ENCODE data around the gene CC2D2B. TPM values are rescaled to one million over a fixed set of nuclear protein-coding genes. Genes with fewer than 3 reads are reported as not detected.

CC2D2B gene
- polyA plus RNA-seq, 1 experiment = not detected

DNA sequence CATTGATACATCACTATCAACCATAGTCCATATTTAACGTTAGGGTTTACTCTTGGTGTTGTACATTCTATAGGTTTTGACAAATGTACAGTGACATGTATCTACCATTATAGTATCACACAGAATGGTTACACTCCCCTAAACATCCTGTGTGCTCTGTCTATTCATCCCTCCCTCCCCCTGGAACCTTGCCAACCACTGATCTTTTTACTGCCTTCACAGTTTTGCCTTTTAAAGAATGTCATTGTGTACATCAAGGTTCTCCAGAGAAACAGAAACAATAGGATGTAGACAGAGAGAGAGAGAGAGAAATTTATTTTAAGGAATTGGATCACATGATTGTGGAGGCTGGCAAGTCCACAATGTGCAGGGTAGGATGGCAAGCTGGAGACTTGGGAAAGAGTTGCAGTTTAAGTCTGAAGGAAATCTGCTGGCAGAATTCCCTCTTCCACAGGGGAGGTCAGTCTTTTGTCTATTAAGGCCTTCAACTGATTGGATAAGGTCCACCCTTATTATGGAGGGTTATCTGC, 90.5 kb downstream of the CC2D2B start:
- POLR2A ChIA-PET = no interaction called here
- no peaks in the 10 kb centered on the region for H3K9me3 ChIP-seq (ENCODE audit: control insufficient read depth, insufficient read depth, low read length)
- H3K4me3 ChIP-seq (ENCODE audit: low read depth, low read length) = no peak overlapping the region
- no peak for TF ChIP-seq CTCF (IDR thresholded peaks at IDR 0.05; ENCODE audit: low read depth, low read length)
- no peak for DNase-seq (ENCODE audit: low read depth, low spot score)
- no peaks in the 10 kb centered on the region for H3K27me3 ChIP-seq (ENCODE audit: control insufficient read depth, insufficient read depth, low read length)
- H3K27ac ChIP-seq (ENCODE audit: low read depth, low read length) = no peak overlapping the region
- CTCF ChIA-PET = no interaction called here

GRCh38 chr10:96013956-96014355, 106.2 kb downstream of the CC2D2B start:
- CTCF ChIA-PET = interaction anchor here (0.7 to 6.9 kb wide), 4 partner anchors 29 to 324 kb away, joined by 3 to 90 read pairs (median 4); no protein-coding TSS in a partner anchor
- H3K9me3 ChIP-seq (ENCODE audit: control insufficient read depth, insufficient read depth, low read length) = no peaks in the 10 kb centered on the region
- no peak for DNase-seq (ENCODE audit: low read depth, low spot score)
- no peak overlapping the region for H3K4me3 ChIP-seq (ENCODE audit: low read depth, low read length)
- no peak for TF ChIP-seq CTCF (IDR thresholded peaks at IDR 0.05; ENCODE audit: low read depth, low read length)
- H3K27ac ChIP-seq (ENCODE audit: low read depth, low read length) = no peak overlapping the region
- POLR2A ChIA-PET = no interaction called here
- no peaks in the 10 kb centered on the region for H3K27me3 ChIP-seq (ENCODE audit: control insufficient read depth, insufficient read depth, low read length)

GRCh38 chr10:96014473-96015102, 106.8 kb downstream of the CC2D2B start:
- no peak overlapping the region for H3K4me3 ChIP-seq (ENCODE audit: low read depth, low read length)
- DNase-seq (ENCODE audit: low read depth, low spot score) = no peak
- no peaks in the 10 kb centered on the region for H3K27me3 ChIP-seq (ENCODE audit: control insufficient read depth, insufficient read depth, low read length)
- POLR2A ChIA-PET = no interaction called here
- TF ChIP-seq CTCF (IDR thresholded peaks at IDR 0.05; ENCODE audit: low read depth, low read length) = no peak
- CTCF ChIA-PET = interaction anchor here (0.6 to 6.9 kb wide), 4 partner anchors 28 to 323 kb away, joined by 4 to 90 read pairs (median 4); partner anchors contain the start of gene ZNF518A
- H3K27ac ChIP-seq (ENCODE audit: low read depth, low read length) = no peak overlapping the region
- no peaks in the 10 kb centered on the region for H3K9me3 ChIP-seq (ENCODE audit: control insufficient read depth, insufficient read depth, low read length)

DNA sequence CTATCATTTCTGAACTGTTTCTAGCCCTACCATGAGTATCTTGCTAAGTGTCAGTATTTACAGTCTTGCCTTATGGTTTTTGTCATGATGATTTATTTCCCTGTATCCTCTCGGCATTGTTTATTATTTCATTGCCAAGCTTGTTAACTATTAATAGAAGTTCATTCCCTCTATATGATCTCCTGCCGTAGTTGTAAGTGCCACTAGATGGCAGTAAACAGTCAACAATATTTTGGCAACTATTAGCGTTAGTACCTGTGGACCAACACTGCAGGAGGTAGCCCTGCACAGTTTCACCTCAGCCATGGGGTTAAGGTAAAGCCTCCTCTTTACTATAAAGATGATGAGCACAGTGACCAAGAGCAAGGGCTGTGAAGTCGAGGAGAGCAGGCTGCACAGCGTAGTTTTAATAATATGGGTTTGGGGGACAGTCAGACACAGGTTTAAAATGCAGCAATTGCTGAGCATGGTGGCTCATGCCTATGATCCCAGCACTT, 109.5 kb downstream of the CC2D2B start:
- Histone ChIP-seq H3K27me3 (ENCODE audit: control insufficient read depth, insufficient read depth, low read length) (no peaks in the 10 kb centered on the region), H3K9me3 (ENCODE audit: control insufficient read depth, insufficient read depth, low read length) (no peaks in the 10 kb centered on the region), H3K27ac (ENCODE audit: low read depth, low read length) (no peak overlapping the region), H3K4me3 (ENCODE audit: low read depth, low read length) (no peak overlapping the region)
- ChIA-PET CTCF (interaction anchor here (0.6 to 6.9 kb wide), 62 partner anchors 8 to 1193 kb away, joined by 3 to 93 read pairs (median 4); partner anchors contain the start of genes CCNJ, TCTN3, TLL2 and ZNF518A), POLR2A (no interaction called here)
- TF ChIP-seq CTCF (IDR thresholded peaks at IDR 0.05; ENCODE audit: low read depth, low read length) = peak; percentile 78
- peak; percentile 23 for DNase-seq (ENCODE audit: low read depth, low spot score)

DNA sequence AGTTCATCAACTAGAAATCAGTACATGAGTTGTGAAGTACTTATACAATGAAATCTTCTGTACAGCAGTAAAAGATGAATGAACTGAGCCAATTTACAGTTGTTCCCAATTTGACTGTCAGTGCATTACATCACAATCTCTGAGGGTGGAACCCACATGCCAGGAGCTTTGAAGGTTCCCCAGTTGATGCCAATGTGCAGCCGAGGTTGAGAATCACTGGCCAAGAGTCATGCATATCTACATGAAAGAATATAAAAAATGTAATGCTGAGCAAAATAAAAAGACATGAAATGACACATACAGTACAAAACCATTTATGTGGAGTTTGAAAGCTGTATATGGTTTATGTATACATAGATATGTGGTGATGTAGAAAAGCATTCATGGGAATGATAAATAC, 113.6 kb downstream of the CC2D2B start:
- CTCF ChIA-PET = no interaction called here

More for the DNA sequence above, 113.6 kb downstream of the CC2D2B start:
- no peaks in the 10 kb centered on the region for H3K9me3 ChIP-seq (ENCODE audit: control insufficient read depth, insufficient read depth, low read length)
- no peak for DNase-seq (ENCODE audit: low read depth, low spot score)
- POLR2A ChIA-PET = no interaction called here
- TF ChIP-seq CTCF (IDR thresholded peaks at IDR 0.05; ENCODE audit: low read depth, low read length) = no peak
- H3K27me3 ChIP-seq (ENCODE audit: control insufficient read depth, insufficient read depth, low read length) = no peaks in the 10 kb centered on the region
- no peak overlapping the region for H3K4me3 ChIP-seq (ENCODE audit: low read depth, low read length)
- H3K27ac ChIP-seq (ENCODE audit: low read depth, low read length) = no peak overlapping the region

All from AG04450 (cell line).